GM12864 (cell line): ENCODE results near the gene GTPBP2.
"Not testable (repeated sequence)": the region's sequence is repeated elsewhere in the genome, so short reads cannot be mapped to it uniquely, and the experiment has no call there.

ENCODE experiments used
- DNase-seq: peaks from one replicate; pipeline ENCODE4 v3.0.0-alpha.2; 2011; ENCODE audit warnings: low read depth
- H3K4me3 ChIP-seq: 2 replicates; pipeline ENCODE4 v1.5.1; 2011; ENCODE audit warnings: mild to moderate bottlenecking, low read depth, low read length, control low read depth
- TF ChIP-seq, protein P1 (sequence below): IDR thresholded peaks from 2 replicates; pipeline ENCODE4 v1.5.1; 2011; ENCODE audit warnings: low read depth, mild to moderate bottlenecking, moderate library complexity, low read length, control low read depth, inconsistent platforms; ENCODE audit errors: missing control alignments

GTPBP2 gene

DNA sequence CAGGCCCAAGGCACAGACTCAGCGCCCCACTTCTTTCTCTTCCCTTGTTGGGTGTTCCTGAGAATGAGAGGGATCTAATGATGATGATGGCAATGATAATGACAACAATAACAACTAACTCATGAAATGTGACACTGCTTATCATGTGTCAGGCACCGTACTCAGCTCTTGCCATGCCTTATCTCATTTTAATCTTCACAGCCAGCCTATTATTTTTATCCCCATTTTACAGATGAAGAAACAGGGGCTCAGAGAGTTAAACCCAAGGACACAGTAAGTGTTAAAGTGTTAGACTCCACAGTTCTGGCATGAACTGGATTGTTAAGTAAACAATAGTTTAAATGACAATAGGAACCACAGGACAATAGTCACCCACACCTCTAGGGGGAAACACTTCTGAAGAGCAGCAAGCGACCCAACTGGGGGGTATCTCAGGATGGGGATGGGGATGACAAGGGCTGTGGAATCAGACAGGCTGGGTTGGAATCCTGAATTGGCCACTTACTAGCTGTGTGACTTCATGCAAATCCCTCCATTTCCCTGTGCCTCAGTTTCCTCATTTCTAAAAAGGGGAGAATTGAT, 28.2 kb upstream of the GTPBP2 start:
- no peak for DNase-seq
- TF ChIP-seq, protein P1, sequence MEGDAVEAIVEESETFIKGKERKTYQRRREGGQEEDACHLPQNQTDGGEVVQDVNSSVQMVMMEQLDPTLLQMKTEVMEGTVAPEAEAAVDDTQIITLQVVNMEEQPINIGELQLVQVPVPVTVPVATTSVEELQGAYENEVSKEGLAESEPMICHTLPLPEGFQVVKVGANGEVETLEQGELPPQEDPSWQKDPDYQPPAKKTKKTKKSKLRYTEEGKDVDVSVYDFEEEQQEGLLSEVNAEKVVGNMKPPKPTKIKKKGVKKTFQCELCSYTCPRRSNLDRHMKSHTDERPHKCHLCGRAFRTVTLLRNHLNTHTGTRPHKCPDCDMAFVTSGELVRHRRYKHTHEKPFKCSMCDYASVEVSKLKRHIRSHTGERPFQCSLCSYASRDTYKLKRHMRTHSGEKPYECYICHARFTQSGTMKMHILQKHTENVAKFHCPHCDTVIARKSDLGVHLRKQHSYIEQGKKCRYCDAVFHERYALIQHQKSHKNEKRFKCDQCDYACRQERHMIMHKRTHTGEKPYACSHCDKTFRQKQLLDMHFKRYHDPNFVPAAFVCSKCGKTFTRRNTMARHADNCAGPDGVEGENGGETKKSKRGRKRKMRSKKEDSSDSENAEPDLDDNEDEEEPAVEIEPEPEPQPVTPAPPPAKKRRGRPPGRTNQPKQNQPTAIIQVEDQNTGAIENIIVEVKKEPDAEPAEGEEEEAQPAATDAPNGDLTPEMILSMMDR, result no peak
- H3K4me3 ChIP-seq, result no peak overlapping the region

DNA sequence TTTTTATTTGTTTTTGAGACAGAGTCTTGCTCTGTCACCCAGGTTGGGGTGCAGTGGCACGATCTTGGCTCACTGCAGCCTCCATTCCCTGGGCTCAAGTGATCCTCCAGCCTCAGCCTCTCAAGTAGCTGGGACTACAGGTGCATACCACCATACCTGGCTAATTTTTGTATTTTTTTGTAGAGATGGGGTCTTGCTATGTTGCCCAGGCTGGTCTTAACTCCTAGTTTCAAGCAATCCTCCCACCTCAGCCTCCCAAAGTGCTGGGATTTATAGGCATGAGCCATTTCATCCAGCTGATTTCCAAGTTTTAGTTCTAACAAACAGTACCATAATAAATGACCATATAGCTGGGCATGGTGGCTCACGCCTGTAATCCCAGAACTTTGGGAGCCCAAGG, 23.8 kb upstream of the GTPBP2 start:
- not testable (repeated sequence) for DNase-seq, H3K4me3 ChIP-seq

DNA sequence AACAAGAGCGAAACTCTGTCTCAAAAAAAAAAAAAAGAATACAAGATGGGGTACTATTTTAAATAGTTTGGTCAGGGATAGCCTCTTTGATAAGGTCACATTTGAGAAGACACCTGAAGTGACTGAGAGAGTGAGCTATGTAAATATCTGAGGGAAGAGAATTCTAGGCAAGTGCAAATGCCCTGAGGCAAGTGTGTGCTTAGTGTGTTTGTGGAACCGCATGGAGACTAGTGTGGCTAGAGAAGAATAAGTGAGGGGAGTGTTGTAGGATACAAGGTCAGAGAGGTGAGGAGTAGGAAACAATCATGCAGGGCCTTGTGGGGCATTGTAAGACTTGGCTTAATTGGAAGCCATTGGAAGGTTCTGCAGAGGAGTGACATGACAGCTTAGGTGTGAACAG, 19.2 kb upstream of the GTPBP2 start:
- TF ChIP-seq, protein P1, result no peak
- no peak overlapping the region for H3K4me3 ChIP-seq
- no peak for DNase-seq

DNA sequence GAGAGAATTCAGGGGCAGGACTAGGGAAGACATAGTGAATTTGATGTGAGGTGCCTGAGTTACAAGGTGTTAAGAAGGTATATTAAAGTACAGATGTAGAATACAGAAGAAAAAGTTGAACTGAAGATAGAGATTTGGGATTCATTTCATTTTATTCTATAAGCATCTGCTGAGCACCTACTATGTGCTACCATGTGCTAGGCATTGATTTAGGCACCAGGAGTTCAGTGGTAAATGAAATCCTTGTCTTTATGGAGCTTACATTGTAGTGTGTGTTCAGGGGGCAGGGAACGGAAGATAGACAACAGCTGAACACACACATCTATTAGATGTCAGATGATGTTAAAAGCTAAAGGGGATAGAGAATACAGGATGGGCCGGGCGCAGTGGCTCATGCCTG, 18.5 kb upstream of the GTPBP2 start:
- no peak overlapping the region for H3K4me3 ChIP-seq
- TF ChIP-seq, protein P1, result no peak
- no peak for DNase-seq

DNA sequence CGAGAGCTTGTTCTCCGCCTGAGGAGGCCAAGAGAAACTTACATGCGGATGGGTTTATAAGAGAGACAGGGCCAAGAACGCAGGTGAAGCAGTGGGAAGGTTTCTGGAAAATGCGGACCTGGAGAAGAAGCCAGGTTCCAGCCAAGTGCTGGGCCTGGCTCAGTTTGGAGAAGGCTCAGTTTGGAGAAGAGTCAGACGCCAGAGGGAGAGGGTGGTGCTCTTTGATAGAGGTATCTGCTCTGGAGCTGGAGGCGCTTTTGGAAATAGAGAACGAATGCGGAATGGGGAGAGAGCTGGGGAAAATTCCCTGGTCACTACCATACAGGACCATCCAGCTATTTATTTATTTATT, 16.5 kb upstream of the GTPBP2 start:
- TF ChIP-seq, protein P1, result no peak
- H3K4me3 ChIP-seq, result peak overlapping the region; percentile 30
- DNase-seq, result no peak

- peak within 1 kb of the TSS; percentile 30 for H3K4me3 ChIP-seq
- TF ChIP-seq, protein P1, result no peak
- no peak for DNase-seq
Measured at GRCh38 chr6:43644940-43645612, 16.0 kb upstream of the GTPBP2 start, which contains the start of gene RSPH9. Gene RSPH9, plus strand, starts transcription at chr6:43645036. Its CDS starts 63 bp downstream, at chr6:43645099.

GRCh38 chr6:43639984-43640800, 11.1 kb upstream of the GTPBP2 start:
- no peak overlapping the region for H3K4me3 ChIP-seq
- DNase-seq, result no peak
- TF ChIP-seq, protein P1, result no peak
